ENCODE data around the gene AP4M1. TPM values are rescaled to one million over a fixed set of nuclear protein-coding genes. Genes with fewer than 3 reads are reported as not detected.

The AP4M1 gene
- polyA plus RNA-seq, 1 donor from 2014 or later, result 100 TPM

DNA sequence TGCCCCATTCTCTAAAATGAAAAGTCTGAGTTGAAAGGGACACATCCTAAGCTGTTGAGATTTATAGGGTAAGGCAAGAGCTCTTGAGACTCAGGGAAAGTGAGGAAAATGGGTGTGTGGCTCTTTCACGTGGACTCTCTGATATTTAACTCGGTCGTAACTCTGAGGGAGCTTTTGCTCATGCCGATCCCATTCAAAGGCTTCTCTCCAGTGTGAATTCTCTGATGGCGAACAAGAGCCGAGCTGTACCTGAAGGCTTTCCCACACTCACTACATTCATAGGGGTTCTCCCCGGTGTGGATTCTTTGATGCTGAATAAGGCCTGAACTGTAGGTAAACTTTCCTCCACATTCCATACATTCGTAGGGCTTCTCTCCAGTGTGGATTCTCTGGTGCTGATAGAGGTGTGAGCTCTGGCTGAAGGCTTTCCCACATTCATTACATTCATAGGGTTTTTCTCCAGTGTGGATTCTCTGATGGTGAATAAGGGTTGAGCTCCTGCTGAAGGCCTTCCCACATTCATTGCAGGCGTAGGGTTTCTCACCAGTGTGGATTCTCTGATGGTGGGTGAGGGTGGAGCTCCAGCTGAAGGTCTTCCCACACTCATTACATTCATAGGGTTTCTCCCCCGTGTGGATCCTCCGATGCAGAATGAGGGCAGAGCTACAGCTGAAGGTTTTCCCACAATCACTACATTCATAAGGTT, 30.3 kb upstream of the AP4M1 start:
- Histone ChIP-seq H3K4me3 (ENCODE audit: low read length) (no peak overlapping the region), H2AFZ (ENCODE audit: low read depth, low read length) (no peak overlapping the region), H3K27me3 (ENCODE audit: insufficient read depth, low read depth, low read length) (no peaks in the 10 kb centered on the region), H3K79me2 (replicated peaks; ENCODE audit: insufficient read depth, low read length) (peaks cover 3% of the 10 kb centered on the region), H3K9me3 (ENCODE audit: low read length) (peaks cover 12% of the 10 kb centered on the region), H3K27ac (ENCODE audit: low read length) (no peak overlapping the region), H3K9ac (ENCODE audit: low read length) (no peak overlapping the region), H3K9me2 (ENCODE audit: insufficient read depth, low read length) (no peaks in the 10 kb centered on the region), H4K20me1 (ENCODE audit: insufficient read depth) (no peaks in the 10 kb centered on the region), H3K4me2 (ENCODE audit: low read length) (no peak overlapping the region), H3K36me3 (ENCODE audit: insufficient read depth, low read length) (peaks cover 36% of the 10 kb centered on the region), H3F3A (ENCODE audit: insufficient read depth, low read length, poor library complexity, severe bottlenecking) (no peaks in the 10 kb centered on the region)
- TF ChIP-seq, protein P1, sequence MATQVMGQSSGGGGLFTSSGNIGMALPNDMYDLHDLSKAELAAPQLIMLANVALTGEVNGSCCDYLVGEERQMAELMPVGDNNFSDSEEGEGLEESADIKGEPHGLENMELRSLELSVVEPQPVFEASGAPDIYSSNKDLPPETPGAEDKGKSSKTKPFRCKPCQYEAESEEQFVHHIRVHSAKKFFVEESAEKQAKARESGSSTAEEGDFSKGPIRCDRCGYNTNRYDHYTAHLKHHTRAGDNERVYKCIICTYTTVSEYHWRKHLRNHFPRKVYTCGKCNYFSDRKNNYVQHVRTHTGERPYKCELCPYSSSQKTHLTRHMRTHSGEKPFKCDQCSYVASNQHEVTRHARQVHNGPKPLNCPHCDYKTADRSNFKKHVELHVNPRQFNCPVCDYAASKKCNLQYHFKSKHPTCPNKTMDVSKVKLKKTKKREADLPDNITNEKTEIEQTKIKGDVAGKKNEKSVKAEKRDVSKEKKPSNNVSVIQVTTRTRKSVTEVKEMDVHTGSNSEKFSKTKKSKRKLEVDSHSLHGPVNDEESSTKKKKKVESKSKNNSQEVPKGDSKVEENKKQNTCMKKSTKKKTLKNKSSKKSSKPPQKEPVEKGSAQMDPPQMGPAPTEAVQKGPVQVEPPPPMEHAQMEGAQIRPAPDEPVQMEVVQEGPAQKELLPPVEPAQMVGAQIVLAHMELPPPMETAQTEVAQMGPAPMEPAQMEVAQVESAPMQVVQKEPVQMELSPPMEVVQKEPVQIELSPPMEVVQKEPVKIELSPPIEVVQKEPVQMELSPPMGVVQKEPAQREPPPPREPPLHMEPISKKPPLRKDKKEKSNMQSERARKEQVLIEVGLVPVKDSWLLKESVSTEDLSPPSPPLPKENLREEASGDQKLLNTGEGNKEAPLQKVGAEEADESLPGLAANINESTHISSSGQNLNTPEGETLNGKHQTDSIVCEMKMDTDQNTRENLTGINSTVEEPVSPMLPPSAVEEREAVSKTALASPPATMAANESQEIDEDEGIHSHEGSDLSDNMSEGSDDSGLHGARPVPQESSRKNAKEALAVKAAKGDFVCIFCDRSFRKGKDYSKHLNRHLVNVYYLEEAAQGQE (IDR thresholded peaks at IDR 0.05; ENCODE audit: borderline replicate concordance), result no peak
- TF ChIP-seq EZH2 (IDR thresholded peaks at IDR 0.05; ENCODE audit: borderline replicate concordance, insufficient read depth, low read length, poor library complexity, severe bottlenecking), result no peak
- no peak for TF ChIP-seq MXI1 (conservative IDR thresholded peaks at IDR 0.05; ENCODE audit: poor library complexity, severe bottlenecking)
- TF ChIP-seq TAF1 (IDR thresholded peaks at IDR 0.05; ENCODE audit: low read depth), result no peak
- no peak for TF ChIP-seq POLR2AphosphoS5 (IDR thresholded peaks at IDR 0.05)
- TF ChIP-seq, protein P2, sequence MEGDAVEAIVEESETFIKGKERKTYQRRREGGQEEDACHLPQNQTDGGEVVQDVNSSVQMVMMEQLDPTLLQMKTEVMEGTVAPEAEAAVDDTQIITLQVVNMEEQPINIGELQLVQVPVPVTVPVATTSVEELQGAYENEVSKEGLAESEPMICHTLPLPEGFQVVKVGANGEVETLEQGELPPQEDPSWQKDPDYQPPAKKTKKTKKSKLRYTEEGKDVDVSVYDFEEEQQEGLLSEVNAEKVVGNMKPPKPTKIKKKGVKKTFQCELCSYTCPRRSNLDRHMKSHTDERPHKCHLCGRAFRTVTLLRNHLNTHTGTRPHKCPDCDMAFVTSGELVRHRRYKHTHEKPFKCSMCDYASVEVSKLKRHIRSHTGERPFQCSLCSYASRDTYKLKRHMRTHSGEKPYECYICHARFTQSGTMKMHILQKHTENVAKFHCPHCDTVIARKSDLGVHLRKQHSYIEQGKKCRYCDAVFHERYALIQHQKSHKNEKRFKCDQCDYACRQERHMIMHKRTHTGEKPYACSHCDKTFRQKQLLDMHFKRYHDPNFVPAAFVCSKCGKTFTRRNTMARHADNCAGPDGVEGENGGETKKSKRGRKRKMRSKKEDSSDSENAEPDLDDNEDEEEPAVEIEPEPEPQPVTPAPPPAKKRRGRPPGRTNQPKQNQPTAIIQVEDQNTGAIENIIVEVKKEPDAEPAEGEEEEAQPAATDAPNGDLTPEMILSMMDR (IDR thresholded peaks at IDR 0.05; ENCODE audit: poor library complexity, severe bottlenecking), result no peak
- TF ChIP-seq EP300 (conservative IDR thresholded peaks at IDR 0.05; ENCODE audit: poor library complexity, severe bottlenecking), result no peak
- TF ChIP-seq SMC3 (conservative IDR thresholded peaks at IDR 0.05; ENCODE audit: poor library complexity), result no peak
- TF ChIP-seq RAD21 (conservative IDR thresholded peaks at IDR 0.05), result no peak

DNA sequence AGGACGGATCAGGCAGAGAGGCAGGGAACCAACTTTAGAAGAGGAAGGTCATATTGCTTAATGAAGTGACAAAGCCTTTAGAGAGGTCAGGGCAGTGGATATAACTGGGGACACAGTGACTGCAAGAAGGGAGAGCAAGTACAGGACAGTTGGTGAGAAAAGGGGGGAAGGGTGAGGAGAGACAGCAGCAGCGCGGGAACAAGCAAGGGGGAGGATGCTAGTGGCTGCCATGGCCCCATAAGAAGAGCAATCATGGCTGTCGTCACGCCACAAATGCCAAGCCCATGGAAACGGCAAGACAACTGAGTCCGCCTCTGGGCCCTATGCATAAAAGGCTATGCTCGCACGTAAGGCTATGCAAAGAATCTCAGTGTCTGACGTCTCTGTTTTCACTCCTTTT, 29.0 kb upstream of the AP4M1 start:
- H3K4me2 ChIP-seq (ENCODE audit: low read length), result no peak overlapping the region
- H3F3A ChIP-seq (ENCODE audit: insufficient read depth, low read length, poor library complexity, severe bottlenecking), result no peaks in the 10 kb centered on the region
- H3K4me3 ChIP-seq (ENCODE audit: low read length), result no peak overlapping the region
- peaks cover 12% of the 10 kb centered on the region for H3K9me3 ChIP-seq (ENCODE audit: low read length)
- TF ChIP-seq TAF1 (IDR thresholded peaks at IDR 0.05; ENCODE audit: low read depth), result no peak
- no peak for TF ChIP-seq SMC3 (conservative IDR thresholded peaks at IDR 0.05; ENCODE audit: poor library complexity)
- TF ChIP-seq, protein P2 (IDR thresholded peaks at IDR 0.05; ENCODE audit: poor library complexity, severe bottlenecking), result no peak
- peaks cover 42% of the 10 kb centered on the region for H3K36me3 ChIP-seq (ENCODE audit: insufficient read depth, low read length)
- no peaks in the 10 kb centered on the region for H3K27me3 ChIP-seq (ENCODE audit: insufficient read depth, low read depth, low read length)
- no peak overlapping the region for H3K9ac ChIP-seq (ENCODE audit: low read length)
- no peak overlapping the region for H2AFZ ChIP-seq (ENCODE audit: low read depth, low read length)
- H4K20me1 ChIP-seq (ENCODE audit: insufficient read depth), result no peaks in the 10 kb centered on the region
- no peaks in the 10 kb centered on the region for H3K9me2 ChIP-seq (ENCODE audit: insufficient read depth, low read length)
- peaks cover 10% of the 10 kb centered on the region for H3K79me2 ChIP-seq (replicated peaks; ENCODE audit: insufficient read depth, low read length)
- no peak overlapping the region for H3K27ac ChIP-seq (ENCODE audit: low read length)
